ENCODE data around the gene VMAC. TPM values are rescaled to one million over a fixed set of nuclear protein-coding genes. Genes with fewer than 3 reads are reported as not detected.

The VMAC gene
- total and polyA plus RNA-seq, 4 donors = 1.9 to 9.2 (median 5.4) TPM

GRCh38 chr19:5954293-5954692 lies 49.6 kb downstream of the VMAC start:
- 14 to 16% methylated on average over 6 of the region's 6 CpGs for WGBS, 2 donors
- no peak overlapping the region for H3K4me3 ChIP-seq (ENCODE audit: low read length in 2 of 2)
- intact Hi-C loops (cut with DNase I) = no loop called here

DNA sequence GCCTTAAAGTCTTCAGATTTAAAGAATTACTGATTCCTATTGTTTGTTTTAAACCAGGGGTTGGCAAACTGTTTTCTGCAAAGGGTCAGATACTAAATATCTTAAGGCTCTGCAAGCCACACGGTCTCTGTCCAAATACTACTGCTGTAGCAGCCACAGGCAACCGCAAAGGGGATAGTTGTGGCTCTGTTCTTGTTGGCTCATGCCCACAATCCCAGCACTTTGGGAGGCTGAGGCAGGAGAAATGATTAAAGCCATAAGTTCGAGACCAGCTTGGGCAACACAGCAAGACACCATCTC lies 50.9 kb downstream of the VMAC start:
- peaks cover 0 to 6% of the 10 kb centered on the region in 2 donors for H3K4me1 ChIP-seq (ENCODE audit: control insufficient read depth in 1 of 2, insufficient read depth in 2 of 2, low read length in 2 of 2)
- no peaks in the 10 kb centered on the region for H3K27me3 ChIP-seq (ENCODE audit: control insufficient read depth in 1 of 2, insufficient read depth in 2 of 2, low read length in 1 of 2)
- no peak for ATAC-seq (ENCODE audit: low FRiP score)

More at GRCh38 chr19:5954293-5954692, 49.6 kb downstream of the VMAC start:
- Histone ChIP-seq H3K9me3 (ENCODE audit: control insufficient read depth, low read length) (no peaks in the 10 kb centered on the region), H3K4me1 (ENCODE audit: control insufficient read depth in 1 of 2, insufficient read depth in 2 of 2, low read length in 2 of 2) (peaks cover 0 to 4% of the 10 kb centered on the region in 2 donors), H3K27me3 (ENCODE audit: control insufficient read depth in 1 of 2, insufficient read depth in 2 of 2, low read length in 1 of 2) (no peaks in the 10 kb centered on the region), H3K36me3 (ENCODE audit: control insufficient read depth in 1 of 2, insufficient read depth in 2 of 2, low read length in 1 of 2) (no peaks in the 10 kb centered on the region), H3K27ac (ENCODE audit: low read depth in 1 of 2, low read length in 2 of 2) (peak overlapping the region; percentile 50 to 63)
- no peak for DNase-seq
- no peak for ATAC-seq (ENCODE audit: low FRiP score)

GRCh38 chr19:5956323-5956722 lies 51.7 kb downstream of the VMAC start:
- intact Hi-C loops (cut with DNase I) = no loop called here
- WGBS, 2 donors = 43 to 51% methylated on average over 3 of the region's 3 CpGs
- no peak overlapping the region for H3K4me3 ChIP-seq (ENCODE audit: low read length in 2 of 2)
- H3K9me3 ChIP-seq (ENCODE audit: control insufficient read depth, low read length) = no peaks in the 10 kb centered on the region
- no peak for ATAC-seq (ENCODE audit: low FRiP score)
- H3K27ac ChIP-seq (ENCODE audit: low read depth in 1 of 2, low read length in 2 of 2) = no peak overlapping the region
- H3K4me1 ChIP-seq (ENCODE audit: control insufficient read depth in 1 of 2, insufficient read depth in 2 of 2, low read length in 2 of 2) = peaks cover 0 to 9% of the 10 kb centered on the region in 2 donors
- no peaks in the 10 kb centered on the region for H3K27me3 ChIP-seq (ENCODE audit: control insufficient read depth in 1 of 2, insufficient read depth in 2 of 2, low read length in 1 of 2)
- no peaks in the 10 kb centered on the region for H3K36me3 ChIP-seq (ENCODE audit: control insufficient read depth in 1 of 2, insufficient read depth in 2 of 2, low read length in 1 of 2)
- no peak for DNase-seq

More for the DNA sequence above, 50.9 kb downstream of the VMAC start:
- H3K9me3 ChIP-seq (ENCODE audit: control insufficient read depth, low read length) = no peaks in the 10 kb centered on the region
- no peak overlapping the region for H3K4me3 ChIP-seq (ENCODE audit: low read length in 2 of 2)
- no peaks in the 10 kb centered on the region for H3K36me3 ChIP-seq (ENCODE audit: control insufficient read depth in 1 of 2, insufficient read depth in 2 of 2, low read length in 1 of 2)
- no peak overlapping the region for H3K27ac ChIP-seq (ENCODE audit: low read depth in 1 of 2, low read length in 2 of 2)
- intact Hi-C loops (cut with DNase I) = no loop called here
- DNase-seq = peak in 1 of 2 donors; percentile 20
- 35 to 41% methylated on average over 3 of the region's 3 CpGs for WGBS, 2 donors

- peaks cover 0 to 9% of the 10 kb centered on the region in 2 donors for H3K4me1 ChIP-seq (ENCODE audit: control insufficient read depth in 1 of 2, insufficient read depth in 2 of 2, low read length in 2 of 2)
Measured at GRCh38 chr19:5956728-5957127, 52.1 kb downstream of the VMAC start.

DNA sequence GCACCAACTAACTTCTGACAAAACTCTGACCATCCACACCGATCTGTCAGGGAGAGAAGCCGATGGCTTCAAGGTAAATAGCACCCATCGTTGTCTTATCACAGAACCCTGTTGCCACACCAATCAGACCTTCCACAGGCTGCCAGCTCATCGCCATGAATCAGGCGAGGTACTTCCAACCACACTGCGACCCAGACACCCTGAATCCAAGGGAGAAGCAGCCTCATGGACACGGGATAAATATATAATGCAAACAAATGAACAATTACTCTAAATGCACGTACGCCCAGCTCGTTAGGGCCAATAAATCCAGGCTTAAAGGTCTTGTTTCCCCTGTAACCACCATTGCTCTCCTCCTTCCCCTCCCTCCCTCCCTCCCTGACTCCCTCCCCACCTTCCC lies 52.5 kb downstream of the VMAC start:
- H3K4me3 ChIP-seq (ENCODE audit: low read length in 2 of 2) = no peak overlapping the region
- H3K36me3 ChIP-seq (ENCODE audit: control insufficient read depth in 1 of 2, insufficient read depth in 2 of 2, low read length in 1 of 2) = no peaks in the 10 kb centered on the region
- no peaks in the 10 kb centered on the region for H3K27me3 ChIP-seq (ENCODE audit: control insufficient read depth in 1 of 2, insufficient read depth in 2 of 2, low read length in 1 of 2)
- peaks cover 0 to 9% of the 10 kb centered on the region in 2 donors for H3K4me1 ChIP-seq (ENCODE audit: control insufficient read depth in 1 of 2, insufficient read depth in 2 of 2, low read length in 2 of 2)
- DNase-seq (peak in 1 of 2 donors; percentile 36), ATAC-seq (ENCODE audit: low FRiP score) (no peak)
- intact Hi-C loops (cut with DNase I) = no loop called here
- no peak overlapping the region for H3K27ac ChIP-seq (ENCODE audit: low read depth in 1 of 2, low read length in 2 of 2)
- WGBS, 2 donors = 84 to 85% methylated on average over 10 of the region's 10 CpGs
- H3K9me3 ChIP-seq (ENCODE audit: control insufficient read depth, low read length) = no peaks in the 10 kb centered on the region

More at GRCh38 chr19:5956728-5957127, 52.1 kb downstream of the VMAC start:
- no peak overlapping the region for H3K27ac ChIP-seq (ENCODE audit: low read depth in 1 of 2, low read length in 2 of 2)
- H3K27me3 ChIP-seq (ENCODE audit: control insufficient read depth in 1 of 2, insufficient read depth in 2 of 2, low read length in 1 of 2) = no peaks in the 10 kb centered on the region
- H3K36me3 ChIP-seq (ENCODE audit: control insufficient read depth in 1 of 2, insufficient read depth in 2 of 2, low read length in 1 of 2) = no peaks in the 10 kb centered on the region
- peak; percentile 30 to 65 for DNase-seq
- ATAC-seq (ENCODE audit: low FRiP score) = no peak
- intact Hi-C loops (cut with DNase I) = no loop called here
- H3K4me3 ChIP-seq (ENCODE audit: low read length in 2 of 2) = no peak overlapping the region
- H3K9me3 ChIP-seq (ENCODE audit: control insufficient read depth, low read length) = no peaks in the 10 kb centered on the region
- WGBS, 2 donors = 88 to 89% methylated on average over 12 of the region's 12 CpGs

GRCh38 chr19:5958074-5958850 lies 53.6 kb downstream of the VMAC start:
- H3K27me3 ChIP-seq (ENCODE audit: control insufficient read depth in 1 of 2, insufficient read depth in 2 of 2, low read length in 1 of 2) = no peaks in the 10 kb centered on the region
- H3K9me3 ChIP-seq (ENCODE audit: control insufficient read depth, low read length) = no peaks in the 10 kb centered on the region
- H3K27ac ChIP-seq (ENCODE audit: low read depth in 1 of 2, low read length in 2 of 2) = no peak overlapping the region
- ATAC-seq (ENCODE audit: low FRiP score) (no peak), DNase-seq (peak in 1 of 2 donors; percentile 9)
- H3K4me1 ChIP-seq (ENCODE audit: control insufficient read depth in 1 of 2, insufficient read depth in 2 of 2, low read length in 2 of 2) = peaks cover 0 to 6% of the 10 kb centered on the region in 2 donors
- no peaks in the 10 kb centered on the region for H3K36me3 ChIP-seq (ENCODE audit: control insufficient read depth in 1 of 2, insufficient read depth in 2 of 2, low read length in 1 of 2)
- 89 to 91% methylated on average over 21 of the region's 21 CpGs for WGBS, 2 donors
- intact Hi-C loops (cut with DNase I) = no loop called here
- H3K4me3 ChIP-seq (ENCODE audit: low read length in 2 of 2) = no peak overlapping the region

DNA sequence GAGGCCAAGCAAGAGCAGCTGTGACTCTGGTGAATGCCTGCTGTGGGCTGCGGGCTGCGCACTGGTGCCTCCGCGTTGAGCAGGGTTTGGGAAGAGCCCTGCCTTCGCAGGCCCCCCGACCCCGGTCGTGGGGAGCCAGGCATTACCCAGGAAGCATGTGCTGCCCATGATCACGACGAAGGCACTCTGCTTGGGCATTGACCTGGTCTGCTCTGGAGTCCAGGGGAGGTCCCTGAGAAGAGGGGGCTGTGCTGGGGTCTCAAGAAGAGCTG lies 54.1 kb downstream of the VMAC start:
- ATAC-seq (ENCODE audit: low FRiP score) = no peak
- Histone ChIP-seq H3K36me3 (ENCODE audit: control insufficient read depth in 1 of 2, insufficient read depth in 2 of 2, low read length in 1 of 2) (no peaks in the 10 kb centered on the region), H3K4me1 (ENCODE audit: control insufficient read depth in 1 of 2, insufficient read depth in 2 of 2, low read length in 2 of 2) (peaks cover 0 to 6% of the 10 kb centered on the region in 2 donors), H3K27ac (ENCODE audit: low read depth in 1 of 2, low read length in 2 of 2) (no peak overlapping the region), H3K4me3 (ENCODE audit: low read length in 2 of 2) (no peak overlapping the region), H3K27me3 (ENCODE audit: control insufficient read depth in 1 of 2, insufficient read depth in 2 of 2, low read length in 1 of 2) (no peaks in the 10 kb centered on the region), H3K9me3 (ENCODE audit: control insufficient read depth, low read length) (no peaks in the 10 kb centered on the region)
- peak in 1 of 2 donors; percentile 40 for DNase-seq
- WGBS, 2 donors = 79 to 90% methylated on average over 10 of the region's 10 CpGs
- intact Hi-C loops (cut with DNase I) = no loop called here

GRCh38 chr19:5959260-5960004 lies 54.8 kb downstream of the VMAC start:
- H3K4me3 ChIP-seq (ENCODE audit: low read length in 2 of 2) = no peak overlapping the region
- WGBS, 2 donors = 67 to 72% methylated on average over 14 of the region's 14 CpGs
- DNase-seq (peak in 1 of 2 donors; percentile 34), ATAC-seq (ENCODE audit: low FRiP score) (no peak)
- H3K36me3 ChIP-seq (ENCODE audit: control insufficient read depth in 1 of 2, insufficient read depth in 2 of 2, low read length in 1 of 2) = no peaks in the 10 kb centered on the region
- no peak overlapping the region for H3K27ac ChIP-seq (ENCODE audit: low read depth in 1 of 2, low read length in 2 of 2)
- peaks cover 0 to 6% of the 10 kb centered on the region in 2 donors for H3K4me1 ChIP-seq (ENCODE audit: control insufficient read depth in 1 of 2, insufficient read depth in 2 of 2, low read length in 2 of 2)
- no peaks in the 10 kb centered on the region for H3K27me3 ChIP-seq (ENCODE audit: control insufficient read depth in 1 of 2, insufficient read depth in 2 of 2, low read length in 1 of 2)
- no peaks in the 10 kb centered on the region for H3K9me3 ChIP-seq (ENCODE audit: control insufficient read depth, low read length)
- intact Hi-C loops (cut with DNase I) = no loop called here

Measured in aorta (tissue), 5 donors.